ENCODE measurements around the gene VRTN. TPM values are rescaled to one million over a fixed set of nuclear protein-coding genes. Genes with fewer than 3 reads are reported as not detected.

The VRTN gene
- total RNA-seq, 1 donor from 2014 or later: not detected

- no peak for TF ChIP-seq CTCF (conservative IDR thresholded peaks at IDR 0.05; ENCODE audit: low read depth, low read length)
- DNase-seq (ENCODE audit: low read depth): no peak
Observed at GRCh38 chr14:74409441-74409840, 61.2 kb downstream of the VRTN start.

More at GRCh38 chr14:74409441-74409840, 61.2 kb downstream of the VRTN start:
- H3K4me3 ChIP-seq (ENCODE audit: low read depth, low read length): no peak overlapping the region

Other genes starting within 250 kb of the VRTN start
- gene VSX2, start 109.0 kb upstream of the VRTN start, total RNA-seq: not detected in 2 replicates
- gene ABCD4, start 45.5 kb upstream of the VRTN start, total RNA-seq: 36.8 and 65.3 TPM in 2 replicates
- not detected in 2 replicates for gene SYNDIG1L, start 77.7 kb downstream of the VRTN start, total RNA-seq
- 229 and 281 TPM in 2 replicates for gene NPC2, start 144.8 kb downstream of the VRTN start, total RNA-seq
- 41.6 and 50.3 TPM in 2 replicates for gene ISCA2, start 145.3 kb downstream of the VRTN start, total RNA-seq

Measured in epithelial cell of proximal tubule (primary cell).